GM12872 (cell line): Measurements from ENCODE around the gene PDZD8.

Experiments
- TF ChIP-seq, protein P1 (sequence below): IDR thresholded peaks from 3 replicates; pipeline ENCODE4 v1.5.1; 2011; ENCODE audit warnings: low read depth, mild to moderate bottlenecking, low read length, moderate library complexity; ENCODE audit not compliant: insufficient read depth

Gene PDZD8

GRCh38 chr10:117306674-117307073 lies 68.6 kb downstream of the PDZD8 start:
- TF ChIP-seq, protein P1, sequence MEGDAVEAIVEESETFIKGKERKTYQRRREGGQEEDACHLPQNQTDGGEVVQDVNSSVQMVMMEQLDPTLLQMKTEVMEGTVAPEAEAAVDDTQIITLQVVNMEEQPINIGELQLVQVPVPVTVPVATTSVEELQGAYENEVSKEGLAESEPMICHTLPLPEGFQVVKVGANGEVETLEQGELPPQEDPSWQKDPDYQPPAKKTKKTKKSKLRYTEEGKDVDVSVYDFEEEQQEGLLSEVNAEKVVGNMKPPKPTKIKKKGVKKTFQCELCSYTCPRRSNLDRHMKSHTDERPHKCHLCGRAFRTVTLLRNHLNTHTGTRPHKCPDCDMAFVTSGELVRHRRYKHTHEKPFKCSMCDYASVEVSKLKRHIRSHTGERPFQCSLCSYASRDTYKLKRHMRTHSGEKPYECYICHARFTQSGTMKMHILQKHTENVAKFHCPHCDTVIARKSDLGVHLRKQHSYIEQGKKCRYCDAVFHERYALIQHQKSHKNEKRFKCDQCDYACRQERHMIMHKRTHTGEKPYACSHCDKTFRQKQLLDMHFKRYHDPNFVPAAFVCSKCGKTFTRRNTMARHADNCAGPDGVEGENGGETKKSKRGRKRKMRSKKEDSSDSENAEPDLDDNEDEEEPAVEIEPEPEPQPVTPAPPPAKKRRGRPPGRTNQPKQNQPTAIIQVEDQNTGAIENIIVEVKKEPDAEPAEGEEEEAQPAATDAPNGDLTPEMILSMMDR = no peak

- TF ChIP-seq, protein P1 = no peak
These were observed 74.6 kb downstream of the PDZD8 start for GRCh38 chr10:117300671-117301070.

DNA sequence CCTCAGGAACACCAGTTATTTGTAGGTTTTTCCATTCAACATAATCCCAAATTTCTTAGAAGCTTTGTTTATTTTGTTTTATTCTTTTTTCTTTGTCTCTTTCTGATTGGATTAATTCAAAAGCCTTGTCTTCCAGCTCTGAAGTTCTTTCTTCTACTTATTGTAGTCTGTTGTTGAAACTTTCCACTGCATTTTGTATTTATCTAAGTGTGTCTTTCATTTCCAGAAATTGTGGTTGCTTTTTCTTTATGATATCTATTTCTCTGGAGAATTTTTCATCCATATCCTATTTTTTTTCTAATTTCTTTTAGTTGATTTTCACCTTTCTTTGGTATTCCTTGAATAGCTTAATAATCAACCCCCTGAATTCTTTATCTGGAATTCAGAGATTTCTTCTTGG lies 75.8 kb downstream of the PDZD8 start:
- TF ChIP-seq, protein P1 = no peak

- TF ChIP-seq, protein P1 = no peak
These were observed 77.0 kb downstream of the PDZD8 start for GRCh38 chr10:117298219-117298618.

DNA sequence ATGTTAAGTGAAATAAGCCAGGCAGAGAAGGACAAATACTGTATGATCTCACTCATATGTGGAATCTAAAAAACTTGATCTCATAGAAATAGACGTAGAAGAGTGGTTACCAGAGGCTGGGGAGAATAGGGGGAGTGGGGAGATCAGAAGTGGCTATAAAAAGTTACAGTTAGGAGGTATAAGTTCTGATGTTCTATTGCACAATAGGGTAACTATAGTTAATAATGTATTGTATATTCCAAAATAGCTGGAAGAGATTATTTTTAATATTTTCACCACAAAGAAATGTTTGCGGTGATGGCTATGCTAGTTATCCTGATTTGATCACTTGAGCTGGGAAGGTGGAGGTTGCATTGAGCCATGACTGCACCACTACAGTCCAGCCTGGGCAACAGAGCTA lies 80.5 kb downstream of the PDZD8 start:
- TF ChIP-seq, protein P1 = no peak

DNA sequence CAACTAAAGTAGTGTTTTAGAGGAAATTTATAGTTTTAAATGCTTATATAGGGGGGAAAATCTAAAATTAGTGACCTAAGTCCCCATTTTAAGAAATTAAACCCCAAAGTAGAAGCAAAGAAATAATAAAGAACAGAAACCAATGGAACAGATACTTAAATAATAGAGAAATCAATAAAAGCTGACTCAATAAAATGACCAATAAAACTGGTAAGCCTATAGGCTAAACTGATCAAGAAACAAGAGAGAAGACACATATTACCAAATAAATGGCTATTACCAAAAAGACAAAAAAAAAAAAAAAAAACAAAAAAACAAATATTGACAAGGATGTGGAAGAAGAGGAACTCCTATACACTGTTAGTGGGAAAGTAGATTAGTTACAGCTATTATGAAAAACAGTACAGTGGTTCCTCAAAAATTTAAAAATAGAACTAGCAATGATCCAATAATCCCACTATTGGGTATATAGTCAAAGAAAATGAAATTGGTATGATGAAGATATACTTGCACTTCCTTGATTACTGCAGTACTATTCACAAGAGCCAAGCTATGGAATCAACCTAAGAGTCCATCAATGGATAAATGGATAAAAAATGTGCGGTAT lies 81.1 kb downstream of the PDZD8 start:
- TF ChIP-seq, protein P1 = no peak

- TF ChIP-seq, protein P1 = no peak
These were observed 90.3 kb downstream of the PDZD8 start for GRCh38 chr10:117284716-117285494.
